ENCODE data around the gene DHRS4L2.
"Not testable (repeated sequence)": the region's sequence is repeated elsewhere in the genome, so short reads cannot be mapped to it uniquely, and the experiment has no call there.

Gene DHRS4L2

GRCh38 chr14:23988607-23989363 lies at the start of gene DHRS4L2:
DHRS4L2 (plus strand) TSS chr14:23988929; CDS start chr14:23988948, 19 bp downstream.
- DNase-seq (ENCODE audit: low read depth): peak; percentile 47
- peak within 1 kb of the TSS; percentile 20 for H3K4me3 ChIP-seq (ENCODE audit: low read length)

GRCh38 chr14:23939607-23940326 lies 49.0 kb upstream of the DHRS4L2 start:
- DNase-seq (ENCODE audit: low read depth): no peak
- no peak for TF ChIP-seq CTCF (conservative IDR thresholded peaks at IDR 0.05; ENCODE audit: low read length)
- H3K4me3 ChIP-seq (ENCODE audit: low read length): no peak overlapping the region

GRCh38 chr14:23941230-23941629 lies 47.5 kb upstream of the DHRS4L2 start:
- TF ChIP-seq CTCF (conservative IDR thresholded peaks at IDR 0.05; ENCODE audit: low read length): no peak
- H3K4me3 ChIP-seq (ENCODE audit: low read length): no peak overlapping the region
- no peak for DNase-seq (ENCODE audit: low read depth)

- no peak for DNase-seq (ENCODE audit: low read depth)
Measured at GRCh38 chr14:23941669-23942068, 47.1 kb upstream of the DHRS4L2 start.

GRCh38 chr14:23942587-23942986 lies 46.1 kb upstream of the DHRS4L2 start:
- H3K4me3 ChIP-seq (ENCODE audit: low read length): no peak overlapping the region
- DNase-seq (ENCODE audit: low read depth): no peak
- TF ChIP-seq CTCF (conservative IDR thresholded peaks at IDR 0.05; ENCODE audit: low read length): no peak

More at GRCh38 chr14:23941669-23942068, 47.1 kb upstream of the DHRS4L2 start:
- no peak for TF ChIP-seq CTCF (conservative IDR thresholded peaks at IDR 0.05; ENCODE audit: low read length)
- no peak overlapping the region for H3K4me3 ChIP-seq (ENCODE audit: low read length)

- not testable (repeated sequence) for H3K4me3 ChIP-seq (ENCODE audit: low read length); DNase-seq (ENCODE audit: low read depth)
Measured at GRCh38 chr14:23949069-23949468, 39.7 kb upstream of the DHRS4L2 start.

- no peak overlapping the region for H3K4me3 ChIP-seq (ENCODE audit: low read length)
- no peak for TF ChIP-seq CTCF (conservative IDR thresholded peaks at IDR 0.05; ENCODE audit: low read length)
- no peak for DNase-seq (ENCODE audit: low read depth)
Measured at GRCh38 chr14:23950411-23951135, 38.2 kb upstream of the DHRS4L2 start.

GRCh38 chr14:23951136-23951466 lies 37.6 kb upstream of the DHRS4L2 start:
- H3K4me3 ChIP-seq (ENCODE audit: low read length); DNase-seq (ENCODE audit: low read depth): not testable (repeated sequence)

Measured in AG10803 (cell line).